Right atrium auricular region (tissue), 2 donors: ENCODE data around the gene SERAC1. TPM values are rescaled to one million over a fixed set of nuclear protein-coding genes. Genes with fewer than 3 reads are reported as not detected.
"Not testable (repeated sequence)": the region's sequence is repeated elsewhere in the genome, so short reads cannot be mapped to it uniquely, and the experiment has no call there.

ENCODE experiments used
- DNase-seq: peaks from one replicate; pipeline ENCODE4 v3.0.0-alpha.2; 2019; ENCODE audit warnings: low spot score
- H3K27ac ChIP-seq, 2 donors: fragments of 200-600 bp; sonication (generic); 1 replicate in 1 of 2; 2 replicates in 1 of 2; pipeline ENCODE4 v1.5.1; 2016 to 2019
- H3K27me3 ChIP-seq, 2 donors: fragments of 200-600 bp; sonication (generic); one replicate each; pipeline versions ENCODE4 v1.5.1 to v1.6.0; 2017 to 2019
- H3K36me3 ChIP-seq: fragments of 200-600 bp; sonication (generic); one replicate; pipeline ENCODE4 v1.5.1; 2016
- H3K4me1 ChIP-seq, 2 donors: fragments of 200-600 bp; sonication (generic); one replicate each; pipeline versions ENCODE4 v1.5.1 to v1.6.0; 2017 to 2019
- H3K4me3 ChIP-seq, 2 donors: fragments of 200-600 bp; sonication (generic); 1 replicate in 1 of 2; 2 replicates in 1 of 2; pipeline ENCODE4 v1.5.1; 2017 to 2019; ENCODE audit warnings: mild to moderate bottlenecking in 1 of 2, moderate library complexity in 1 of 2
- H3K9me3 ChIP-seq, 2 donors: fragments of 200-600 bp; sonication (generic); one replicate each; pipeline ENCODE4 v1.5.1; 2019
- total RNA-seq, 2 donors: library from RNA; depleted of rRNA; stranded (reverse); fragments of >200 nt; gene quantifications; one replicate each; pipeline ENCODE4 v1.1.0, GENCODE V29; 2016
- TF ChIP-seq, protein P1 (sequence below), 2 donors: fragments of 200-600 bp; sonication (generic); IDR thresholded peaks; one replicate each; pipeline ENCODE4 v1.5.1; 2019; ENCODE audit warnings: antibody characterized with exemption in 2 of 2

SERAC1 gene
- total RNA-seq, 2 donors from 2014 or later, result 5.0 to 5.8 TPM

- no peaks in the 10 kb centered on the region for H3K27me3 ChIP-seq
- DNase-seq, result no peak
- H3K27ac ChIP-seq, result no peak overlapping the region
- H3K9me3 ChIP-seq, result no peaks in the 10 kb centered on the region
- H3K4me1 ChIP-seq, result no peaks in the 10 kb centered on the region
- H3K36me3 ChIP-seq, result peaks cover 25% of the 10 kb centered on the region
- no peak overlapping the region for H3K4me3 ChIP-seq
- TF ChIP-seq, protein P1, sequence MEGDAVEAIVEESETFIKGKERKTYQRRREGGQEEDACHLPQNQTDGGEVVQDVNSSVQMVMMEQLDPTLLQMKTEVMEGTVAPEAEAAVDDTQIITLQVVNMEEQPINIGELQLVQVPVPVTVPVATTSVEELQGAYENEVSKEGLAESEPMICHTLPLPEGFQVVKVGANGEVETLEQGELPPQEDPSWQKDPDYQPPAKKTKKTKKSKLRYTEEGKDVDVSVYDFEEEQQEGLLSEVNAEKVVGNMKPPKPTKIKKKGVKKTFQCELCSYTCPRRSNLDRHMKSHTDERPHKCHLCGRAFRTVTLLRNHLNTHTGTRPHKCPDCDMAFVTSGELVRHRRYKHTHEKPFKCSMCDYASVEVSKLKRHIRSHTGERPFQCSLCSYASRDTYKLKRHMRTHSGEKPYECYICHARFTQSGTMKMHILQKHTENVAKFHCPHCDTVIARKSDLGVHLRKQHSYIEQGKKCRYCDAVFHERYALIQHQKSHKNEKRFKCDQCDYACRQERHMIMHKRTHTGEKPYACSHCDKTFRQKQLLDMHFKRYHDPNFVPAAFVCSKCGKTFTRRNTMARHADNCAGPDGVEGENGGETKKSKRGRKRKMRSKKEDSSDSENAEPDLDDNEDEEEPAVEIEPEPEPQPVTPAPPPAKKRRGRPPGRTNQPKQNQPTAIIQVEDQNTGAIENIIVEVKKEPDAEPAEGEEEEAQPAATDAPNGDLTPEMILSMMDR (IDR thresholded peaks at IDR 0.05), result no peak
Observed at GRCh38 chr6:158191032-158191431, 23.0 kb upstream of the SERAC1 start.

GRCh38 chr6:158188591-158188990 lies 20.5 kb upstream of the SERAC1 start:
- TF ChIP-seq, protein P1 (IDR thresholded peaks at IDR 0.05), result no peak
- Histone ChIP-seq H3K27ac (no peak overlapping the region), H3K27me3 (no peaks in the 10 kb centered on the region), H3K4me1 (no peaks in the 10 kb centered on the region), H3K9me3 (no peaks in the 10 kb centered on the region), H3K4me3 (no peak overlapping the region), H3K36me3 (peaks cover 25% of the 10 kb centered on the region)
- DNase-seq, result no peak

DNA sequence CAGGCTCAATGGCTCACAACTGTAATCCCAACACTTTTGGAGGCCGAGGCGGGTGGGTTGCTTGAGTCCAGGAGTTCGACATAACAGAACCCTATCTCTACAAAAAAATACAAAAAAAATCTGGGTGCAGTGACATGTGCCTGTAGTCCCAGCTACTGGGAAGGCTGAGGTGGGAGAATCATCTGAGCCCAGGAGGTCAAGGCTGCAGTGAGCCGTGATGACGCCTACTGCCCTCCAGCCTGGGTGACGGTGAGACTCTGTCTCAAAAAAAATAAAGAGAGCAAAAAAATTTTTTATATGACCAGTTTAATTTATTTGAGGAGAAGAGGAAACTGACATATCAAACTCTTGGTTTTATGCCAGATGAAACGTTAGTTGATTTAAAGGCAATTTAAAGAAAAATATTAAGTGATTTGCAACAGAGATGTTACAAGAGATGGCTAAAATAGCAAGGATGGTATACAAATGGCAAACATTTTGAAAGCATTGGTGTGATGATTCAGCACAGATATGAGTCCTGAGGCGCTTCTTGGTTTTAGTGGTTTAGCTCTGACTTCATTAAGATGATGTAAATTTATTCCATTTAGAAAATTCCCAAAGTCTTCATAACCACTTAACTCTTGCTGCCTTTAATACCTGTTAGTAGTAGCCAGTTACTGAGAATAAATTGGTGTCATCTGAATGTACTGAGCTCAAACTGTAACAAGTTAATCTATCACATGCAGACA lies 17.8 kb upstream of the SERAC1 start:
- H3K4me1 ChIP-seq, result no peaks in the 10 kb centered on the region
- H3K36me3 ChIP-seq, result peaks cover 6% of the 10 kb centered on the region
- no peak overlapping the region for H3K4me3 ChIP-seq
- no peaks in the 10 kb centered on the region for H3K9me3 ChIP-seq
- TF ChIP-seq, protein P1 (IDR thresholded peaks at IDR 0.05), result no peak
- no peak overlapping the region for H3K27ac ChIP-seq
- H3K27me3 ChIP-seq, result no peaks in the 10 kb centered on the region
- DNase-seq, result no peak

- Histone ChIP-seq H3K4me3 (no peak overlapping the region), H3K9me3 (no peaks in the 10 kb centered on the region), H3K27ac (no peak overlapping the region), H3K27me3 (no peaks in the 10 kb centered on the region), H3K36me3 (peaks cover 6% of the 10 kb centered on the region), H3K4me1 (no peaks in the 10 kb centered on the region)
- no peak for DNase-seq
- TF ChIP-seq, protein P1 (IDR thresholded peaks at IDR 0.05), result no peak
Observed at GRCh38 chr6:158184608-158185007, 16.5 kb upstream of the SERAC1 start.

DNA sequence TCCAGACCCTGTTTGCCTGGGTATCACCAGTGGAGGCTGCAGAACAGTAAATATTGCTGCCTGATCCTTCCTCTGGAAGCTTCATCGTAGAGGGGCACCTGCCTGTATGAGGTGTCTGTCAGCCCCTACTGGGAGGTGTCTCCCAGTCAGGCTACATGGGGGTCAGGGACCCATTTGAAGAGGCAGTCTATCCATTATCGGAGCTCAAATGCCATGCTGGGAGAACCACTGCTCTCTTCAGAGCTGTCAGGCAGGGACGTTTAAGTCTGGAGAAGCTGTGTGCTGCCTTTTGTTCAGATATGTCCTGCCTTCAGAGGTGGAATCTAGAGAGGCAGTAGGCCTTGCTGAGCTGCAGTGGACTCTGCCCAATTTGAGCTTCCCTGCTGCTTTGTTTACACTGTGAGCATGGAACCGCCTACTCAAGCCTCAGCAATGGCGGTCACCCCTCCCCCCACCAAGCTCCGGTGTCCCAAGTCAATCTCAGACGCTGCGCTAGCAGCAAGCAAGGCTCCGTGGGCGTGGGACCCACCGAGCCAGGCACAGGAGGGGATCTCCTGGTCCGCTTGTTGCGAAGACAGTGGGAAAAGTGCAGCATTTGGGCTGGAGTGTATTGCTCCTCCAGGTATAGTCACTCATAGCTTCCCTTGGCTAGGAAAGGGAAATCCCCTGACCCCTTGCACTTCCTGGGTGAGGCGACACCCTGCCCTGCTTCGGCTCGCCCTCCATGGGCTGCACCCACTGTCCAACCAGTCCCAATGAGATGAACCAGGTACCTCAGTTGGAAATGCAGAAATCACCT lies 15.3 kb upstream of the SERAC1 start:
- not testable (repeated sequence) for H3K9me3 ChIP-seq, H3K27ac ChIP-seq, H3K27me3 ChIP-seq, H3K36me3 ChIP-seq, H3K4me1 ChIP-seq, H3K4me3 ChIP-seq, DNase-seq

GRCh38 chr6:158177712-158178111 lies 9.7 kb upstream of the SERAC1 start:
- peaks cover 0 to 16% of the 10 kb centered on the region in 2 donors for H3K4me1 ChIP-seq
- not testable (repeated sequence) for H3K4me3 ChIP-seq, DNase-seq, H3K36me3 ChIP-seq, H3K27ac ChIP-seq, H3K27me3 ChIP-seq, H3K9me3 ChIP-seq
